Endothelial cell of umbilical vein (primary cell): ENCODE results near the gene C5AR1.

Experiments
- EZH2 ChIP-seq: IDR thresholded peaks from 2 replicates; pipeline ENCODE4 v1.6.1; 2012; ENCODE audit warnings: borderline replicate concordance, low read depth, mild to moderate bottlenecking, moderate library complexity, low read length, inconsistent platforms; ENCODE audit not compliant: severe bottlenecking
- MYC ChIP-seq: IDR thresholded peaks from one replicate; pipeline ENCODE4 v1.6.1; 2011; ENCODE audit warnings: mild to moderate bottlenecking, low read depth, low read length
- POLR2A ChIP-seq: IDR thresholded peaks from 2 replicates; pipeline ENCODE4 v1.6.1; 2012; ENCODE audit warnings: low read depth, mild to moderate bottlenecking, control low read depth, low read length
- POLR2AphosphoS5 ChIP-seq: IDR thresholded peaks from 2 replicates; pipeline ENCODE4 v1.6.1; 2012; ENCODE audit warnings: low read depth, mild to moderate bottlenecking, control low read depth, low read length, moderate library complexity; ENCODE audit not compliant: insufficient read depth
- TF ChIP-seq, protein P1 (sequence below), 2 donors: IDR thresholded peaks; 1 replicate in 1 of 2; 2 replicates in 1 of 2; pipeline ENCODE4 v1.5.1; 2011; ENCODE audit warnings: low read length in 2 of 2, mild to moderate bottlenecking in 2 of 2, moderate library complexity in 2 of 2, control low read depth in 1 of 2, inconsistent platforms in 1 of 2, low read depth in 1 of 2; ENCODE audit not compliant: insufficient read depth in 1 of 2; ENCODE audit errors: extremely low read depth in 1 of 2
- TF ChIP-seq, protein P2 (sequence below): IDR thresholded peaks from 2 replicates; pipeline ENCODE4 v1.6.1; 2011; ENCODE audit not compliant: insufficient read depth, insufficient read length

DNA sequence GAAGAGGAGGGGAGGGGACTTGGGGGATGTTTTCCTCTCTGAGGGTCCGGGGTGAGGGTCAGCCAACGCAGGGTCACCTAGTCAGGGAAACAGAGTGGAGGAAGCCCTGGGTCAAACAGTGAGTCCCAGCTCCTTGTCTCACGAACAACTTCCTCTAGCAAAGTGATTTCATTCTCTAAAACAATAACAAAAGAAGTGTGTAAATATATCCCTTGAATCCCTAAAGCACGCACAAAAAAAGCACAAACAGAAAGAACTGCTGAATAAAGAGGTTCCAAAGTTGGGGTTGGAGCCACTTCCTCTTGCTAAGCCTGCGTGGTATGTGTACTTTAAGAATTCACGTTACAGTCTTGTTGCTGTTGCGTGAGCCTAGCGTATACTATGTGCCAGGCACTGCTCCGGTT, 20.8 kb downstream of the C5AR1 start:
- no peak for TF ChIP-seq POLR2A
- TF ChIP-seq MYC: no peak
- TF ChIP-seq EZH2: no peak
- TF ChIP-seq, protein P1, sequence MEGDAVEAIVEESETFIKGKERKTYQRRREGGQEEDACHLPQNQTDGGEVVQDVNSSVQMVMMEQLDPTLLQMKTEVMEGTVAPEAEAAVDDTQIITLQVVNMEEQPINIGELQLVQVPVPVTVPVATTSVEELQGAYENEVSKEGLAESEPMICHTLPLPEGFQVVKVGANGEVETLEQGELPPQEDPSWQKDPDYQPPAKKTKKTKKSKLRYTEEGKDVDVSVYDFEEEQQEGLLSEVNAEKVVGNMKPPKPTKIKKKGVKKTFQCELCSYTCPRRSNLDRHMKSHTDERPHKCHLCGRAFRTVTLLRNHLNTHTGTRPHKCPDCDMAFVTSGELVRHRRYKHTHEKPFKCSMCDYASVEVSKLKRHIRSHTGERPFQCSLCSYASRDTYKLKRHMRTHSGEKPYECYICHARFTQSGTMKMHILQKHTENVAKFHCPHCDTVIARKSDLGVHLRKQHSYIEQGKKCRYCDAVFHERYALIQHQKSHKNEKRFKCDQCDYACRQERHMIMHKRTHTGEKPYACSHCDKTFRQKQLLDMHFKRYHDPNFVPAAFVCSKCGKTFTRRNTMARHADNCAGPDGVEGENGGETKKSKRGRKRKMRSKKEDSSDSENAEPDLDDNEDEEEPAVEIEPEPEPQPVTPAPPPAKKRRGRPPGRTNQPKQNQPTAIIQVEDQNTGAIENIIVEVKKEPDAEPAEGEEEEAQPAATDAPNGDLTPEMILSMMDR (IDR thresholded peaks at IDR 0.05; ENCODE audit: extremely low read depth in 1 of 2, insufficient read depth in 1 of 2, low read depth in 1 of 2, low read length in 2 of 2): no peak
- no peak for TF ChIP-seq POLR2AphosphoS5
- TF ChIP-seq, protein P2, sequence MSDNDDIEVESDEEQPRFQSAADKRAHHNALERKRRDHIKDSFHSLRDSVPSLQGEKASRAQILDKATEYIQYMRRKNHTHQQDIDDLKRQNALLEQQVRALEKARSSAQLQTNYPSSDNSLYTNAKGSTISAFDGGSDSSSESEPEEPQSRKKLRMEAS: no peak
